GM20000 (cell line): ENCODE results near the gene U2AF2.

ENCODE experiments used
- DNase-seq: peaks from one replicate; pipeline ENCODE4 v3.0.0; 2012; ENCODE audit warnings: low spot score
- TF ChIP-seq, protein P1 (sequence below): IDR thresholded peaks from 2 replicates; pipeline ENCODE4 v1.5.1; 2012; ENCODE audit warnings: mild to moderate bottlenecking, control low read depth; ENCODE audit errors: extremely low read depth, missing control alignments

The U2AF2 gene

DNA sequence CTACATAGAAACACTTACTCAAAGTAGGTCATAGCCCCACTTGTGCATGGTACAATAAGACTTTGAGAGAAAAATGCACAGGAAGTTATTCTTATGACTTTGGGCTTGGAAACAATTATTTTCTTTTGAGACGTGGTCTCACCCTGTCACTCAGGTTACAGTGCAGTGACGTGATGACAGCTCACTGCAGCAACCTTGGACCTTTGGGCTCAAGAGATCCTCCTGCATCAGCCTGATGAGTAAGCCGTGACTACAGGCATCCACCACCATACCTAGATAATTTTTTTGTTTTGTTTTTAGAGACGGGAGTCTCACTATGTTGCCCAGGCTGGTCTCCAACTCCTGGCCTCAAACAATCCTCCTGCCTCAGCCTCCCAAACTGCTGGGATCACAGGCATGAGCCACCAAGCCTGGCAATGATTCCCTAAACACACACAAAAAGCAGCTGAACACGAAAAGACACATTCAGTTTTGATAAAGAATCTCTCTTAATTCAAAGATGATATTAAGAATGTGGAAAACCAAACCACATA is 65.4 kb downstream of the U2AF2 start:
- TF ChIP-seq, protein P1, sequence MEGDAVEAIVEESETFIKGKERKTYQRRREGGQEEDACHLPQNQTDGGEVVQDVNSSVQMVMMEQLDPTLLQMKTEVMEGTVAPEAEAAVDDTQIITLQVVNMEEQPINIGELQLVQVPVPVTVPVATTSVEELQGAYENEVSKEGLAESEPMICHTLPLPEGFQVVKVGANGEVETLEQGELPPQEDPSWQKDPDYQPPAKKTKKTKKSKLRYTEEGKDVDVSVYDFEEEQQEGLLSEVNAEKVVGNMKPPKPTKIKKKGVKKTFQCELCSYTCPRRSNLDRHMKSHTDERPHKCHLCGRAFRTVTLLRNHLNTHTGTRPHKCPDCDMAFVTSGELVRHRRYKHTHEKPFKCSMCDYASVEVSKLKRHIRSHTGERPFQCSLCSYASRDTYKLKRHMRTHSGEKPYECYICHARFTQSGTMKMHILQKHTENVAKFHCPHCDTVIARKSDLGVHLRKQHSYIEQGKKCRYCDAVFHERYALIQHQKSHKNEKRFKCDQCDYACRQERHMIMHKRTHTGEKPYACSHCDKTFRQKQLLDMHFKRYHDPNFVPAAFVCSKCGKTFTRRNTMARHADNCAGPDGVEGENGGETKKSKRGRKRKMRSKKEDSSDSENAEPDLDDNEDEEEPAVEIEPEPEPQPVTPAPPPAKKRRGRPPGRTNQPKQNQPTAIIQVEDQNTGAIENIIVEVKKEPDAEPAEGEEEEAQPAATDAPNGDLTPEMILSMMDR = no peak
- no peak for DNase-seq

DNA sequence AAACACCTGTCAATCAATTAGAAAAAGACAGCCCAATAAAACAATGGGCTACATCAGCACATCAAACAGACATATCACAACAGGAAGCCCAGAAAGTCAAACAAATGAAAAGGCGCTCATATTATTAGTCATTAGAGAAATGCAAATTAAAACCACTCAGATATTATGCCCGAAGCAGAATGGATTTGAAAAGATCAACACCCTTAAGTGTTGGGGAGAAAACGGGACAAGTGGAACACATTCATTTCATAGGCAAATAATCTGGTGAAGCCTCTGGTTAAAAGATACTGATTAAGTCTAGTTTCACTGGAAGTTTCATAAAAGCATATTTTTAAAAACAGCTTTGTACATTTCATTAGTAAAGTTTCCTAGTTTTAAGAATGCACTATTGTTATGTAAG is 66.0 kb downstream of the U2AF2 start:
- DNase-seq = no peak
- TF ChIP-seq, protein P1 = no peak

DNA sequence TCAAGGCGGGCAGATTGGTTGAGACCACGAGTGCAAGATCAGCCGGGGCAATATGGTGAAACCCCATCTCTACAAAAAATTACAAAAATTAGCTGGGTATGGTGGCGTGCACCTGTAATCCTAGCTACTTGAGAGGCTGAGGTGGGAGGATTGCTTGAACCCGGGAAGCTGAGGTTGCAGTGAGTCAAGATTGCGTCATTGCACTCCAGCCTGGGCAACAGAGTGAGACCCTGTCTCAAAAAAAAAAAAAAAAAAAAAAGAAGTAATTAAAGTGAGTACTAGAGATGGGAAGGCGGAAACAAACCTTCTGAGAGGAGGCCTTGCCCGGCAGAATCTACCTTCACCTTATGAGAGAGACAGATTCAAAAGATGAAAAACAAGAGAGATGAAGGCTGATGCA is 68.7 kb downstream of the U2AF2 start:
- DNase-seq = no peak
- TF ChIP-seq, protein P1 = no peak
